GM12864 (cell line): ENCODE measurements around the gene FGD2.

Experiments used
- DNase-seq: peaks from one replicate; pipeline ENCODE4 v3.0.0-alpha.2; 2011; ENCODE audit warnings: low read depth
- H3K4me3 ChIP-seq: 2 replicates; pipeline ENCODE4 v1.5.1; 2011; ENCODE audit warnings: mild to moderate bottlenecking, low read depth, low read length, control low read depth
- CTCF ChIP-seq: IDR thresholded peaks from 2 replicates; pipeline ENCODE4 v1.5.1; 2011; ENCODE audit warnings: low read depth, mild to moderate bottlenecking, moderate library complexity, low read length, control low read depth, inconsistent platforms; ENCODE audit errors: missing control alignments

FGD2 gene

GRCh38 chr6:37005061-37005810, at the start of gene FGD2:
Gene FGD2 (plus strand): TSS chr6:37005655. CDS start chr6:37005818, 163 bp downstream.
- peak within 1 kb of the TSS; percentile 83 for H3K4me3 ChIP-seq
- DNase-seq, result peak; percentile 72
- TF ChIP-seq CTCF, result no peak

- no peak for DNase-seq
- no peak for TF ChIP-seq CTCF
Observed at GRCh38 chr6:36955671-36956445, 49.6 kb upstream of the FGD2 start.

GRCh38 chr6:36956446-36956820, 49.0 kb upstream of the FGD2 start:
- TF ChIP-seq CTCF, result no peak
- no peak for DNase-seq
- no peak overlapping the region for H3K4me3 ChIP-seq

More at GRCh38 chr6:36955671-36956445, 49.6 kb upstream of the FGD2 start:
- no peak overlapping the region for H3K4me3 ChIP-seq

GRCh38 chr6:36957773-36958271, 47.6 kb upstream of the FGD2 start:
- H3K4me3 ChIP-seq, result no peak overlapping the region

GRCh38 chr6:36958775-36959554, 46.5 kb upstream of the FGD2 start:
- no peak for DNase-seq
- TF ChIP-seq CTCF, result no peak

More at GRCh38 chr6:36957773-36958271, 47.6 kb upstream of the FGD2 start:
- no peak for DNase-seq
- TF ChIP-seq CTCF, result no peak

GRCh38 chr6:36959555-36960250, 45.8 kb upstream of the FGD2 start:
- no peak overlapping the region for H3K4me3 ChIP-seq
- no peak for DNase-seq
- no peak for TF ChIP-seq CTCF

More at GRCh38 chr6:36958775-36959554, 46.5 kb upstream of the FGD2 start:
- no peak overlapping the region for H3K4me3 ChIP-seq
